ENCODE results near the gene MYO9B.
"Not testable (repeated sequence)": the region's sequence is repeated elsewhere in the genome, so short reads cannot be mapped to it uniquely, and the experiment has no call there.

MYO9B gene

DNA sequence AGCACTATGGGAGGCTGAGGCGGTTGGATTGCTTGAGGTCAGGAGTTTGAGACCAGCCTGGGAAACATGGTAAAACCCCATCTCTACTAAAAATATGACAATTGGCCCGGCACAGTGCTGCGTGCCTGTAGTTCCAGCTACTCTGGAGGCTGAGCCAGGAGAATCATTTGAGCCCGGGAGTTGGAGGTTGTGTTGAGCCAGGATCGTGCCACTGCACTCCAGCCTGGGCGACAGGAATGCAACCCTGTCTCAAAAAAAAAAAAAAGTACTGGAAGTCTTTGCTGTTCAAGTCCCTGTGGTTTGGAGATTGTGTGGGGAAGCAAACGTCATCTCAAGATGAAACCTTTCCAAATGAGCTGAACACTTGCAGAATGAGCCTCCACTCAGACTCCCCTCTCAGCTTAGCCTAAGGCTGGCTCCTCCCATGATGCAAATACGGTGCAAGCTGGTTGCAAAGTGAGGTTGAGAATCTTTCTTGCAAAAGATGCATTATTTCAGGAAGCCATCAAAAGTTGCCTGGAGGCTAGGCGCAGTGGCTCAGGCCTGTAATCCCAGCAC, 46.2 kb downstream of the MYO9B start:
- DNase-seq = no peak

DNA sequence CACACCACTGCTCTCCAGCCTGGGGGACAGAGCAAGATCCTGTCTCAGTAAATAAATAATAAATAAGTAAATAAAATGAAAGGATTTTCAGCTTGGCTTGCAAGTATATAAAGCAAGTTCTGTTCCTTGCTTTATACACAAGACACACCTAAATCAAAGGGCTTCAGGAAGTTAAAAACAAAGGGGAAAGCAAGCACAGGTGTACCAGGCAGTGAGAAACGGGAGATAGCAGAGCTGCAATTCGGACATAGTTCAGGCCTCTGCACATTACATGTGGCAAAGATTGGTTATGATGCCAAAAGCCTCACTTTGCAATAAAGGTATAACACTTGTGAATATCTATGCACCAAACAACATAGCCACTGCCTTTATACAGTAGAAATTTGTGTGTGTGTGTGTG, 47.5 kb downstream of the MYO9B start:
- DNase-seq = no peak

DNA sequence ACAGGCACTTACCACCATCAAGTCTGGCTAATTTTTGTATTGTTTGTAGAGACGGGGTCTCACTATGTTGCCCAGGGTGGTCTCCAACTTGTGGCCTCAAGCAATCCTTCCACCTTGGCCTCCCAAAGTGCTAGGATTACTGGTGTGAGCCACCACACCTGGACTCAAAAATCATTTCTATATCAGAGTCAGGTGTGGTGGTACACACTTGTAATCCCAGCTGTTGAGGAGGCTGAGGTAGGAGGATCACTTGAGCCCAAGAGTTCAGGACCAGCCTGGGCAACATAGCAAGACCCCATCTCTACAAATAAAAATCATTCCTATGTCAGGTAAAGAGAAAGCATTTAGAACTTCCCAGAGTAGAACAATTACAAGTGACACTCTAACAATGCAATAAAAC, 48.4 kb downstream of the MYO9B start:
- no peak for DNase-seq

DNA sequence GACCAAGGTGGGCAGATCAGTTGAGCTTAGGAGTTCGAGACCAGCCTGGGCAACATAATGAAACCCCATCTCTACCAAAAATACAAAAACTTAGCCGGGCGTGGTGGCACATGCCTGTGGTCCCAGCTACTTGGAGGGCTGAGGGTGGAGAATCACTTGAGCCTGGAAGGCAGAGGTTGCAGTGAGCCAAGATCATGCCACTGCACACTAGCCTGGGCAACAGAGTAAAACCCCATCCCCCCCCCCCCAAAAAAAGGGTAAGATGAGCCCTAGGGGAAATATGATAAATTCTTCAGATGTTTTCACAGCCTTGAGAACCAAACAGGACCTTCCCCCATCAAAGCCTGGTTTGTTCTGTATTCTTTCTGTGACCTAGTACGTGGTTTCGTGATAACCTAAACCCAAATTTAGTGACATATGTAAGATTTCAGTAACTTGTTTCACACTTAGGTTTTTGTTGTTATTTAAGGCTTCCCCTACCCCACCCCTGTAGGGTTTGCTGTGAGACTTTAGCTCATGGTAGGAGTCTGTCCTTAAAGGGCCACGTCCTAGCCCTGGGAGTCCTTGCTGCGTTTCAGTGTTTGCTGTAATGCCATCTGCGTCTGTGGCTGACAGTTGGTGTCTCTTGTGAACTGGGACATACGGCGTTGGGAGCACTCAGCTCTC, 49.6 kb downstream of the MYO9B start:
- peak in 1 of 2 donors; percentile 68 for DNase-seq

DNA sequence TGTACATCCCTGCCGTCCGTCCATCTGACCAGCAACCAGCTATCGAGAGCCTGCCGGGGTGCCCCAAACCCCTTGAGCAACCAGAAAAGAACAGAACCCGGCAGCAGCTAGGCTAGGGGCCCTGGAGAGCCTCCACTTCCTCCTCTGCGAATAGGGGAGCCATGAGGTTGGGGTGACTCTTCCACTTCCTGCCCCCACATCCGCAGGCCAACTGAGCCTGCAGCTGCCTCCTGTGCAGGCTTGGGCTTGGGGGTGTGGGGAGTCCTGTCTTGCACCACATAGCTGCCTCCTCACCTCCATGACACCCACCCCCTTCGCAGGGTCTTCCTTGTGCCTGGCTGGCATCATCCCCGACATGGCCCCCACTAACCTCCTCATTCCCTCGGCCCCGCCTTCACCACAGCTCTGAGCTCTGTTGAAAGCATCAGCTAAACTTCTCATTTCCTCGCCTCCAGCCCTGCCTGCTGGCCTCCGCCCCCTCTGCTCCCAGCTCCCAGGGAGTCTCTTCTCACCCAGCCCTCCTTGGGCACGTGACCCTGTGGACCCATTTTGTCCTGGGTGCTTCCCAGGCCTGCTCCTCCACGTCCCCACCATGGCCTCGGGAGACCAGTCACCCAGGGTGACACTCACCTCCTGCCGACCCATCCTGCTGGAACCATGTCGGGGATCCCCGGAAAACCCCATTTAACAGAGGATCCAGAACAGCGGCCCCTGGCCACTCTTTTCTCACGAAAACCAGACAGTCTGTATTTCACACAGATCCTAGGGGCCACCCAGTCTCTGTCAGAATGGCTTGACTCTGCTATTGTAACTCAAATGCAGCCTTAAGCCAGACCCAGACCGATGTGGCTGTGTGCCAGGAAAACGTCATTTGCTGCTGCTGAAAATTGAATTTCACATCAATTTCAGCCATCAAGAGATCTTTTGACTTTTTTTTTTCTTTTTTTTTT, 50.4 kb downstream of the MYO9B start:
- peak; percentile 77 to 83 for DNase-seq

DNA sequence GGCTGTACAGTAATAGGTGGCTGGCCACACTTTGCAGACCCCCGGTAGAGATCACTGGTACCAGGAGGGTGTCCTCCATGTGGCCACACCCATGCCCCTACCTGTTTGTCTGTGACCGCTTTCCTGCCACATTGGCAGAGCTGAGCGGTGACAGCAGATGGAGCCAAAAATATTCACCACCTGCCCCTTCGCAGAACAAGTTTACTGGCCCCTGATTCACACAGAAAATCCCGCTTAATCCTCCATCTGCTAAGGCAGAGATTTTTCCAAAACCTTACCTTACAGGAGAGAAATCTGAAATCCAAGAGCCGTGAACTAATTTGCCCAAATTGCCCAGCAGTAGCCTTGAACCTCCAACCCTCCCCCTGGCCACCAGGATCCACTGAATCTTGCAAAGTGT, 52.1 kb downstream of the MYO9B start:
- DNase-seq = no peak

DNA sequence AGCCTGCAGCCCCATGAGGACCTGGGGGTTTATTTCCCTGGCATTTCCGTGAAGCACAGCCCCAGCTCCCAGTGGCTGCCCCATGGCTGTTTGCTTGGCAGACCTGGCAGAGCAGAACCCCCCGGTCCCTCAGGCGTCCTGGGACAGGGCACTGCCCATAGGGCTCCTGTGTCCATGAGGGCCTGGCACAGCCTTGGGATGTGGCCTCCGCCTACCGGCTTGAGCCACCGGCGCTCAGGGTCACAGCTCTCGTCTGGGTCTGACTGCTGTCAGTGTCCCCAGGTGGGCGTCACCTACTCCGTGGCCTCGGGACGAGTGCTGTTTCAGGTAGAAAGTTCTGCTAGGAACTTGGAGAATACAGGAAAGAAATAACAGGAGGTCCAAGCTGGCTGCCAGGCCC, 52.8 kb downstream of the MYO9B start:
- DNase-seq = no peak

DNA sequence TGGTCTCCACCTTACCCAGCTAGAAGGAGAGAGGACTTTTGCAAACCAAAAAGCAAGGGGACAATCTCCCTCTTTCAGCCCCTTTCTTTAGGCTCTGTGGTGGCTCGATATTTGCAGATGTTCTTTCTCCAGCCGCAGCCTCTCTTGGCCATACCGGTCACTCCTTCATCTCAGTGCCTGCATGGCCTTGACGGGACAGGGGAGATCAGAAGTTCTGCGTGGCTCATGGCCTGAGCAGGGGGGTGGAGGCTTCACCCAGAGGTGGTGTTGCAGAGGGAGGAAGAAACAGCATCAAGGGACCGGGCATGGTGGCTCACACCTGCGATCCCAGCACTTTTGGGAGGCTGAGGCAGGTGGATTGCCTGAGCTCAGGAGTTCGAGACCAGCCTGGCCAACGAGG, 53.2 kb downstream of the MYO9B start:
- no peak for DNase-seq

DNA sequence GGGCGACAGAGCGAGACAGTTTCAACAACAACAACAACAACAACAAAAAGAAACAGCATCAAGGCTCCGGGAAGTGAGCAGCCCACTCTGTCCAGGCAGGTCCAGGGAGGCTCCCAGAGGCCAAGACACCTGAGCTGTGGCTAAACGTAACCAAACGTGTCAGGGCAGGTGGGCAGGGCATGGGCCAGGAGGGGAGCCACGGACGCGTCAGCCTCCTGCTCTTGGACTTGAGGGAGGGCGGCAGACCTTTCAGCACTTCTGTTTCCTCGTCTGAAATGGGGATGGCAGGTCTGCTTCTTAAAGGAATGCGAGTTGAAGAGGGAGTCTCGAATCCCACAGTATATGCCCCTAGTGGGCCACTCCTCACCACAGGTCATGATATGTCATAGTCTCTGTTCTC, 53.8 kb downstream of the MYO9B start:
- DNase-seq = no peak

DNA sequence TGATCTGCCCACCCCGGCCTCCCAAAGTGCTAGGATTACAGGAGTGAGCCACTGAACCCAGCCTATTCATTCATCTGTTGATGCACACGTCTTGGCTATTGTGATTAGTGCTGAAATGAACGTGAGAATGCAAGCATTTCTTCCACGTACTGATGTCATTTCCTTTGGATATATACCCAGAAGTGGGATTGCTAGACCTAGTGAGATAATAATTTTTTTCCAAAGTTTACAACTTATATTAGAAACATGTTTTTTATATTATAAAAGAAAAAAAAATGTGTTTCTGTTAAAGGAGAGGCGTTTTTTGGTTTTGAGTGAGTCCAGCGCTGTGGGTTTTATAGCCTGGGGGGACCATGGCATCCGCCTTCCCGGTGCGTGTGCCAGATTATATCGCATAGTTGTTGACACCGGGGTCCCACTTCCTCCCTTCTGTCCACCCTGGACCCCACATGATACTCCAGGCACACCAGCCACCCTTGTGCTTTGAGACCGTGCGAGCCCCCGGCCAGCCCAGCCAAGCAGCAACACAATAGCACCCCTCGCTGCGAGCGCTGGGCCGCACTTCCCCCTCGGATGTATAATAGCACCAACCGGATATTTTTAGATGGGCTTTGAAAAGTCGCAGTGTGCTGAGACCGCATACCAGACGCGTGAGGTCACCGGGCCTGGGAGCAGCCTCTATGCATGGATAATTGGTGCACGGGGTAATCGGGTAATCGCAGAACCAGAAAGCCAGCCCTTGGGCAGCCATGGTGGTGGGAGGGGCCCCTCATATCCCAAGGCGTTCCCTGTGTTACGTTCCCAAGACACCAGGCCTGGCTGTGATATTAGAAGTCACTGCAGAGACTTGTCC, 59.6 kb downstream of the MYO9B start:
- peak; percentile 12 to 72 for DNase-seq

DNA sequence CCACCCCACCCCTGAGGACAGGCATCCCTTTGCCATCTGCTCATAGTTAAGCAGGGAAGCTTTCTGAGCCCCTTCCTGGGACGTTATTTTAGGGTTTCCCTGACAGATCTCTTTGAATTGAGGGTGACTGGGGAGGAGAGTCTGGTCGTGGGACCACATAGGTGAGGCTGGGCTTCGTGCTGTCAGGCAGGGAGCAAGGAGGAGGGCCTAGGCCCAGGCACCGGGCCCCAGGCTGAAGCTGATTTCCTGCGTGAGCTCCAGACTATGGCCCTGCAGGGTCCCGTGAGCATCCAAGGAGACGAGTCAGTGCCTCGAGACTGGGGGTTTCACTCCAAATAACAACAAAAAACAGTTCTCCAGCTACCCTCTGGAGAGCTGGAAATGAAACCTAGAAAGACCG, 60.4 kb downstream of the MYO9B start:
- DNase-seq = no peak

DNA sequence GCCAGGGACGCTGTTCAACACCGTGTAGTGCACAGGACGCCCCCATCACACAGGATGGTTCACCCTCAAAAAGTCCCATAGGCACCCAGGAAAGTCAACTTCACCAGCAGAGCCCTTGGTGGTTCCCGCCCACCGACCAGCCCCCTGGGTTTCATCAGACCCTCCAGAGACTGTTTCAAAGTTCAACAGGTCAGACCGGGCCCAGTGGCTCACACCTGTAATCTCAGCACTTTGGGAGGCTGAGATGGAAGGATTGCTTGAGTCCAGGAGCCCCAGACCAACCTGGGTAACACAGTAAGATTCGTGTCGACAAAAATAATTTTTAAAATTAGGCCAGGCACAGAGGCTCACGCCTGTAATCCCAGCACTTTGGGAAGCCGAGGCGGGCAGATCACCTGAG, 61.0 kb downstream of the MYO9B start:
- no peak for DNase-seq

DNA sequence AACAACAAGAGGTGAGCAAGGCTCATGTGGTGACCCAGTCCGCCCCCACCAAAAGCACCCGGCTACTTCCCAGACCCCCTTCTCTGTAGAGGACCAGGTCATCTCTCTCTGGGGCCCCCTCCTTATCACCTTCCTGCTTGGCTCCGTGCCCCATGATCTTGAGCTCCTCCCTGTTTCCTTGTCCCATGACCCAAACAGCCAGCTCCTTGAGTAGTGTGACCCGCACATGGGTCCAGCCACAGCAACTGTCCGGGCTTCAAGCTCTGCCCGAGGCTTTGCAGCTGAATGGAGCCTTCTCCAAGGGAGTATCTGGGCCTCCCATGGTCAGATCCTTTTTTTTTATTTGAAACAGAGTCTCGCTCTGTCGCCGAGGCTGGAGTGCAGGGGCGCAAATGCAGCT, 61.8 kb downstream of the MYO9B start:
- no peak for DNase-seq

DNA sequence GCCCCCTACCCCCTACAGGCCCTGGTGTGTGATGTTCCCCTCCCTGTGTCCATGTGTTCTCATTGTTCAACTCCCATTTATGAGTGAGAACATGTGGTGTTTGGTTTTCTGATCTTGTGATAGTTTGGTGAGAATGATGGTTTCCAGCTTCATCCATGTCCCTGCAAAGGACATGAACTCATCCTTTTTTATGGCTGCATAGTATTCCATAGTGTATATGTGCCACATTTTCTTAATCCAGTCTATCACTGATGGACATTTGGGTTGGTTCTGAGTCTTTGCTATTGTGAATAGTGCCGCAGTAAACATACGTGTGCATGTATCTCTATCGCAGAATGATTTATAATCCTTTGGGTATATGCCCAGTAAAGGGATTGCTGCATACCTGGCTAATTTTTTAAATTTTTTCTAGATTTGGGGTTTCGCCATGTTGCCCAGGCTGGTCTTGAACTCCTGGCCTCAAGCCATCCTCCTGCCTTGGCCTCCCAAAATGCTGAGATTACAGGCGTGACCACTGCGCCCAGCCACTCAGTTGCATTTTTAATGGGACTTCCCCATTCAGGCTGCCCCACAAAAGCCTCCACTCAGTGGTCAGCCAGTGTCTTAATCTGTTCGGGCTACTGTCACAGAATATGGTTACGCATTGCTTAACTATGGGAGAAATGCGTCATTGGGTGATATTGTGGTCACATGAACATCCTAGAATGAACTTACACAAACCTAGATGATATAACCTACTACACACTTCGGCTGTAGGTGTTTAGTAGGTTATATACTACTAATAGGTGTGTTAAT, 62.7 kb downstream of the MYO9B start:
- peak in 1 of 2 donors; percentile 71 for DNase-seq

DNA sequence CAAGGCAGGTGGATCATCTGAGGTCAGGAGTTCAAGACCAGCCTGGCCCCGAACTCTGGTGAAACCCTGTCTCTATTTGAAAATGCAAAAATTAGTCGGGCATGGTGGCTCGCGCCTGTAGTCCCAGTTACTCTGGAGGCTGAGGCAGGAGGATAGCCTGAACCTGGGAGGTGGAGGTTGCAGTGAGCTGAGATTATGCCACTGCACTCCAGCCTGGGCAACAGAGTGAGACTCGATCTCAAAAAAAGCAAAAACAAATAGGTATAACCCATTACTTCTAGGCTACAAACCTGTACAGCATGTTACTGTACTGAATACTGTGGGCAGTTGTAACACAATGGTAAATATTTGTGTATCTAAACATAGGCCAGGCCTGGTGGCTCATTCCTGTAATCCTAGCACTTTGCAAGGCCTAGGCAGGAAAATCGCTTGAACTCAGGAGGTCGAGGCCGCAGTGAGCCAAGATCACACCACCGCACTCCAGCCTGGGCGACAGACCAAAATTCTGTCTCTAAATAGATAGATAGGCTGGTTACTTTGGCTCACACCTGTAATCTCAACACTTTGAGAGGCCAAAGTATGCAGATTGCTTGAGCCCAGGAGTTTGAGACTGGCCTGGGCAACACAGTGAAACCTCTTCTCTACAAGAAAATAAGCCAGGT, 63.5 kb downstream of the MYO9B start:
- no peak for DNase-seq

DNA sequence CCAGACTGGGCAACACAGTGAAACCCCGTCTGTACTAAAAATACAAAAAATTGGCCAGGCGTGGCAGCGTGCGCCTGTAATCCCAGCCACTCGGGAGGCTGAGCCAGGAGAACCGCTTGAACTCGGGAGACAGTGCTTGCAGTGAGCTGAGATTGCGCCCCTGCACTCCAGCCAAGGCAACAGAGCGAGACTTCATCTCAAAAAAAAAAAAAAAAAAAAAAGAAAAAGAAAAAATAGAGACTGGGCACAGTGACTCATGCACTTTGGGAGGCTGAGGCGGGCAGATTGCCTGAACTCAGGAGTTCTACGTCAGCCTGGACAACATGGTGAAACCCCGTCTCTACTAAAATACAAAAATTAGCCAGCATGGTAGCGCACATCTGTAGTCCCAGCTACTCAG, 69.2 kb downstream of the MYO9B start:
- not testable (repeated sequence) for DNase-seq

DNA sequence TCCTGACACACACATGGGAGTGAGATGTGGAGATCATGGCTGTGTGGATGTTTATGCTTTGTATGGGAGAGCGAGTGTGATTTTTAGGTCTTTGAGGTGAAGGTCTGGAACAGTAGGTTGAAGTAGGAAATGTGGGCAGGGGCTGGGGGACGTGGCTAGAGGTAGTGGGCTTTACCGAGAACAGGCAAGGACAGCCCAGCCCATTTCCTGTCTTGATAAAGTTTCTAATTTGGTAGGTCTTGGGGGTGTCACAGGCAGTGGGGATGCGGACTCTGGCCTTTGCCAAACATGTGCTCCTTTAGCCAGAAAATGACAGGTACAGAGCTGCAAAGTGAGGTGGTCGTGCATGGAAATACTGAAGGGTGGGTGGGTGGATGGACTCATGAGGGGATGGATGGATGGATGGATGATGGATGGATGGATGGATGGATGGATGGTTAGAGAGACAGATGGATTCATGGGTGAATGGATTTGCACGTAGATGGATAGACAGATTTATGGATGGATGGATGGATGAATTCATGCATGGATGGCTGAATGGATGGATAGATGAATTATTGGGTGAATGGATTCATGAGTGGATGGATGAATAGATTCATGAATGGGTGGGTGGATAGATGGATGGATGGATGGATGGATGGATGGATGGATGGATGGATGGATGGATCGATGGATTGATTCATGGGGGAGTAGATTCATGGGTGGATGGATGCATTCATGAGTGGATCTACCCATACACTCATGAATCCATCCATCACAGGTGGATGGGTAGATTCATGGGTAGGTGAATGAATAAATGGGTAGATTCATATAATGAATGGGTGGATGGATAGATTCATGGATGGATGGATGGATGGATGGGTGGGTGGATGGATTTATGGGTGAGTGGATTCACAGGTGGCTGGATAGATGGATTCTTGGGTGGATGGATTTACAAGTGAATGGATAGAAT, 70.2 kb downstream of the MYO9B start:
- DNase-seq = no peak

DNA sequence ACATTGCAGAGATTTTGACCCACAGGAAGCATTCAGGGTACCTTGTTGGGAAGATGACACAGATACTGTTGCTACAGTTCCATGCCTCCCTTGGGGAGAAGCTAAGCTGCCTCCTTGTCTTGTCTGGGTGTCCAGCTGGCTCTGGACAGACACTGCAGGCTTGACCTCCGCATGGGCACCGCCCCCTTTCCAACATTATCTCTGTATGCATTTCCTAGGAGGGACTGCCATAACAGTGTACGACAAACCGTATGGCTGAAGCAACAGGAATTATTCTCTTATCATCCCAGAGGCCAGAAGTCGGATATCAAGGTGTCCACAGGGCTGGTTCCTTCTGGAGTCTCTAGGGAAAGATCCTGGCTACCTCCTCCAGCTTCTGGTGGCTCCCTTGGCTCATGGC, 72.6 kb downstream of the MYO9B start:
- DNase-seq = no peak

DNA sequence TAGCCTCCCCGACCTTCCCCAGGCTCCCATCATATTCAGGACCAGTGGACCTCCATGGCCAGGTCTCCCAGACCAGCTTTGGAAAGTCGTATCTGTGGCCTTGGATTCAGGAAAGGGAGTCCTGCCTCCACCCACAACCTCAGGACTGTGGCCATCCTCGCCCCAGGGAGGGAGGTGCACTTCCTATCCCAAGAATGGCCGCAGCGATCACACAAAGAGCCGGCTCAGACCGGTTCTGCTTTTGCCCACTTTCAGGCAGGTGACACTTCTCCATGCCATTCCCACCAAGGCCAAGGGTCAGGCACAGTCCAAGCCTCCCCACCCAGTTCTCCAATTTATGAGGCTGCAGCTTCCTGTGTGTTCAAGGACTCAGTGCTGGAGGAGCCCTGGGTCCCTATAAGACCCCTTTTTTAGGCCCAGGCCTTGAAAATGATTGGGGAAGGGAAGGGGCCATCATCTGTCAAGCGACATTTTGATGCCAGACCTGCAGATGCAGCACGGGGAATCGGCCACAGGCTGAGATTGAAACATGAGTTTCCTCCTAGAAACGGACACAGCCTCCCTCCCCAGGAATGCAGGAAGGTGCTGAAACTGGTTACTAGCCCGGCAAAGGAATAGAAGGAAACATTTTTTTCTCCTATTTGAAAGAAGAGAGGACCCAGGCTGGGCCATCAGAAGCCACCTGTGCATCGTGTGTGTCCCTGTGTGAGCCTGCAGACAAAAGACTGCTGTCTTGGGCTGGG, 74.0 kb downstream of the MYO9B start:
- DNase-seq = no peak

DNA sequence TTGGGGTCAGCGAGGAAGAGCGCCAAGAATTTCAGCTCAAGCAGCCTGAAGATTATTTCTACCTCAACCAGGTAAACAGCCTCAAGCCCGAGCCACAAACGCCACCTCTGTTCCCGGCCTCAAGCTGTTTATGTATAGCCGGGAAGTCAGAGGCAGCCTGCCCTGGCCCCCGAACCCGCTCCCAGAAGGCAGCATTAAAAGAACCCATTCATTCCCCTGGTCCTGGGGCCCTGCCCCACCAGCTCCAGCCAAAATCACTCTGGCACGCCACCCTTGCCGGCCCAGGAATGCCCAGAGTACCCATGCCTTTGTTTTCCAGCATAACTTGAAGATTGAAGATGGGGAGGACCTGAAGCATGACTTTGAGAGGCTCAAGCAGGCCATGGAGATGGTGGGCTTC, 78.4 kb downstream of the MYO9B start:
- DNase-seq = no peak

Data from CD4-positive, alpha-beta T cell treated with Interleukin-1 beta for 1 hour (primary cell).